HG03095 (cell line): ENCODE measurements around the gene NME9.

ENCODE experiments used
- ATAC-seq: cut with Tn5 transposase; IDR thresholded peaks from one replicate; pipeline ENCODE4 v1.9.1; 2021; ENCODE audit warnings: moderate library complexity; ENCODE audit not compliant: unreplicated experiment

Gene NME9

GRCh38 chr3:138336454-138336999 is 6.9 kb upstream of the NME9 start:
- no peak for ATAC-seq

- ATAC-seq: no peak
Observed at GRCh38 chr3:138334608-138335007, 5.0 kb upstream of the NME9 start.

- ATAC-seq: no peak
Observed at GRCh38 chr3:138332472-138333073, 2.9 kb upstream of the NME9 start.

- ATAC-seq: no peak
Observed at GRCh38 chr3:138331143-138331894, 1.7 kb upstream of the NME9 start.

GRCh38 chr3:138329984-138330293 is 288 bp upstream of the NME9 start:
- ATAC-seq: no peak

- ATAC-seq: no peak
Observed at GRCh38 chr3:138328341-138328740, 1.3 kb downstream of the NME9 start.

- ATAC-seq: no peak
Observed at GRCh38 chr3:138327831-138328230, 1.8 kb downstream of the NME9 start.

GRCh38 chr3:138326866-138327595 is 2.6 kb downstream of the NME9 start:
- ATAC-seq: no peak

- ATAC-seq: no peak
Observed at GRCh38 chr3:138325990-138326389, 3.7 kb downstream of the NME9 start.

GRCh38 chr3:138323971-138324370 is 5.7 kb downstream of the NME9 start:
- no peak for ATAC-seq

- no peak for ATAC-seq
Observed at GRCh38 chr3:138317687-138318086, 12.0 kb downstream of the NME9 start.

- no peak for ATAC-seq
Observed at GRCh38 chr3:138314751-138315150, 14.9 kb downstream of the NME9 start.

GRCh38 chr3:138310494-138310893 is 19.2 kb downstream of the NME9 start:
- ATAC-seq: no peak

- no peak for ATAC-seq
Observed at GRCh38 chr3:138308783-138309182, 20.9 kb downstream of the NME9 start.

- no peak for ATAC-seq
Observed at GRCh38 chr3:138307899-138308298, 21.8 kb downstream of the NME9 start.

- no peak for ATAC-seq
Observed at GRCh38 chr3:138303474-138303873, 26.2 kb downstream of the NME9 start.

GRCh38 chr3:138300647-138301046 is 29.0 kb downstream of the NME9 start:
- ATAC-seq: no peak

GRCh38 chr3:138297876-138298275 is 31.8 kb downstream of the NME9 start:
- no peak for ATAC-seq

GRCh38 chr3:138297059-138297607 is 32.5 kb downstream of the NME9 start:
- ATAC-seq: no peak

- no peak for ATAC-seq
Observed at GRCh38 chr3:138296639-138297038, 33.0 kb downstream of the NME9 start.

GRCh38 chr3:138289701-138290100 is 40.0 kb downstream of the NME9 start:
- no peak for ATAC-seq

- ATAC-seq: no peak
Observed at GRCh38 chr3:138289260-138289659, 40.4 kb downstream of the NME9 start.
